NAMALWA (cell line): Measurements from ENCODE around the gene GRID2IP.

Experiments used
- DNase-seq: peaks from one replicate; pipeline ENCODE4 v3.0.0-alpha.2; 2015; ENCODE audit warnings: low spot score

GRID2IP gene

DNA sequence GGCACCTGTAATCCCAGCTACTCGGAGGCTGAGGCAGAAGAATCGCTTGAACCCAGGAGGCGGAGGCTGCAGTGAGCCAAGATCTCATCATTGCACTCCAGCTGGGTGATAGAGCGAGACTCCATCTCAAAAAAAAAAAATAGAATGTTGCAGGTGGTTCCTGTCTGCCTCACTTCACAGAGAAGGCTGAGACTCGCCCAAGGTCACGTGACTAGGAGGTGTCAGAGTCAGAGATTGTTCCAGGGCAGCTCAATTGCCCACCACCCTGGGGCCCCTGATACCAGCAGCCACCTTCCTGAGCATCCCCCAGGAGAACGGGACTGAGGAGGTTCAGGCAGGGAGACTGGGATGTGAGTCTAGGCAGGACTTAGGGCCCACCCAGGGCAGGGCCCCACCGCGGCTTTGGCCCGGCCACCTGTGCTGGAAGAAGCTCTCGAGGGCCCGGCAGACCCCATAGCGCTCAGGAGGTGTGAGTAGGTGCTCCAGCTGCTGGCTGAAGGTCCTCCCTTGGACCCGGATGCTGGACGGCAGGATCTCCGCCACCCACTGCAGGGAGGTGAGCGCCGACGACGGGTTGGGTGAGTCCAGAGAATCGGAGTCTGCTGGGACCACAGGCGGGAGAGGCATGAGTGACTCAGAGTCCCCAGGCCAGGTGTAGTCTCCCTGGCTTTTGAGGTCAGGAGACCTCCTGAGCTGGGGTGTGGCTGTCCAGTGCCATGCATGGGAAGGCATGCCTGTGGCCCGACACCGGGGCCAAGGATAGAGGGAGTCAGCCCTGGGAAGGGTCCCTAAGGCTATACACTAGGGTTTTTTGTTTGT, 30.9 kb downstream of the GRID2IP start:
- DNase-seq = peak; percentile 85

GRCh38 chr7:6516387-6516983, 34.8 kb downstream of the GRID2IP start:
- DNase-seq = peak; percentile 84

DNA sequence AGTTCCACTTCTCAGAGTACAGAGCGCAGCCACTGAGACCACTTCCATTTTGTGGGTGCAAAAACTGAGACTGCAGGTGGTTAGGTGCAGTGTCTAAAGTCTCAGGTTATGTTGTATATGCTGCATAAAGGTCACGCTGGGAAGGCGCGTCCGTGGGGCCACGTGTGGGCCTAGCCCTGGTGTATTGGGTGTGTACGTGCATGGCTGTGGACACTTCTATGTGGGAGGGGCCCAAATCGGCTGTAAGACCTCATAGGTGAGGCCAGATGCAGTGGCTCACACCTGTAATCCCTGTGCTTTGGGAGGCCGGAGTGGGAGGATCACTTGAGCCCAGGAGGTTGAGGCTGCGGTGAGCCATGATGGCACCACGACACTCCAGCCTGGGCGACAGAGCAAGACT, 37.7 kb downstream of the GRID2IP start:
- DNase-seq = no peak

- no peak for DNase-seq
Measured at GRCh38 chr7:6512892-6513291, 38.4 kb downstream of the GRID2IP start.

GRCh38 chr7:6510476-6511133, 40.7 kb downstream of the GRID2IP start:
- DNase-seq = no peak

DNA sequence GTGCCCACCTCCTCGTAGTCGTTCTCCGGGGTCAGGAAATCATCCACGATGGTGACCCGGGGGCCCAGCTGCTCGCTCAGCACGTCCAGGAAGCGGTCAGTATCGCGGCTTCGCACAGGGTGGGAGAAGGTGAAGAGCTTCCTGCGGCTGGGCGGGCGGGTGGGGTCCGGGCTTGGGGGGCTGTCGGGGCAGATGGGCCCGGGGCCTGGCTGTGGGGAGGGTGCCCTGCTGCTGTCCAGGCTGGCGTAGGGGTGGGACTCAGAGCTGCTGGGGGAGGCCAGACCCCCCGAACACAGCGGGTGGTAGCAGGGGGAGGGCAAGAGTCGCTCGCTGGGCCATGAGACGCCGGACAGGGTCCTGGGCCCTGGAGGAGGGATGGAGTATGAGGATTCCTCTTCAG, 42.3 kb downstream of the GRID2IP start:
- no peak for DNase-seq

GRCh38 chr7:6508539-6508938, 42.7 kb downstream of the GRID2IP start:
- no peak for DNase-seq

GRCh38 chr7:6507906-6508305, 43.4 kb downstream of the GRID2IP start:
- DNase-seq = no peak

DNA sequence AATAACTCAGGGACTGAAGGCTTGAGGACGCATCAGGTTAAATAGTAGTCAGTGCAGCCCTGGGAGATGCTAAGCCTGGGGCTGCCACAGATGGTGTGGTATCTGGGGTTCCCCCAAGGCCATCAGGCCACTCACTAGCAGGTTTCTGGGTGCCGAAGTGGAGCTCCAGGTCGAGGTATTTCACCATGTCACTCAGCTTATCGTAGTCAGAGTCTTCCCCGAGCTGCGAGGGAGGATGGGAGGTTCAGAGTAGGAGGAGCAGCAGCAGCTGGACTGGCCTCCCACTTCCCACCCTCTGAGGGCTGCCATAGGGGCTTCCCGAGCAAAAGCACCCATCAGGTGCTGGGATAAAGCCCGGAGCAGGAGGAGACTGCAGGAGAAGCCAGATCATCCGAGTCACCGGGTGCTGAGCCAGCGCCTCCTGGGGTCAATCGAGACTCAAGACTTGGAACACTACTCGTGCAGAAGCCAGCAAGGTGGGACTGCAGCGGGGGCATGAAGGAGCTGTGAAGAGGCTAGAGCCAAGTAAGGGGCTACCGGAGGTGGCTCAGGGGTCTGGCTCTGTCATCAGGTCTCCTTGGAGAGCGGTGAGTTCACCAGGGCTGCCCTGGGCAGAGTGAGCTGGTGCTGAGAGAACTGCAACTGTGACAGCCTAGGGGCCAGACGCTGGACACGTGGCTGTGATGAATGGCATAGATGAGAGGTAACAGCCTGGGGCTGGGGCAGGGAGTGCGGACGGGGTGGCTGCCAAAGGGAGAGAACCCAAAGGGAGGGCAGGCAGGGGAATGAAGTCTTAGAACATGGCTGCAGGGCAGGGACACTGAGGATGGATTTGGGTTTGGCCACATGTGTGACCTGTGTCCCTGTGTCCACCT, 45.3 kb downstream of the GRID2IP start:
- DNase-seq = no peak

DNA sequence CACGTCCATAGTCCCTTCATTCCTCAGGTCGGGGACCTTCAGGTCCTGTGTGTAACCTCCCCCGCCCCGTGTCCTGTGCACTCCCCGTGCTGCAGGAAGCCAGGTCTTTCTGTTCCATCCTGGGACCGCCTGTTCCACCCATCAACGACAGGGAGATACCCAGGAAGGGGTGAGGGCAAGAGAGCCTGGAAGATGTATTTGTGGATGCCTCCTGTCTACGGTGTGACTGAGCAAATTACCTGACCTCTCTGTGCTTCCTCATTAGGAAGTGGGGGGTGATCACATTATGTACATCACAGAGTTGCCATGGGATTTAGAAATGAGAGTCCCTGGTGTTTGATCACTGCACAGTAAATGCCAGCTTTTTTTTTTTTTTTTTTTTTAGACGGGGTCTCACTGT, 46.3 kb downstream of the GRID2IP start:
- DNase-seq = peak; percentile 30

- no peak for DNase-seq
Measured at GRCh38 chr7:6502886-6503285, 48.4 kb downstream of the GRID2IP start.

DNA sequence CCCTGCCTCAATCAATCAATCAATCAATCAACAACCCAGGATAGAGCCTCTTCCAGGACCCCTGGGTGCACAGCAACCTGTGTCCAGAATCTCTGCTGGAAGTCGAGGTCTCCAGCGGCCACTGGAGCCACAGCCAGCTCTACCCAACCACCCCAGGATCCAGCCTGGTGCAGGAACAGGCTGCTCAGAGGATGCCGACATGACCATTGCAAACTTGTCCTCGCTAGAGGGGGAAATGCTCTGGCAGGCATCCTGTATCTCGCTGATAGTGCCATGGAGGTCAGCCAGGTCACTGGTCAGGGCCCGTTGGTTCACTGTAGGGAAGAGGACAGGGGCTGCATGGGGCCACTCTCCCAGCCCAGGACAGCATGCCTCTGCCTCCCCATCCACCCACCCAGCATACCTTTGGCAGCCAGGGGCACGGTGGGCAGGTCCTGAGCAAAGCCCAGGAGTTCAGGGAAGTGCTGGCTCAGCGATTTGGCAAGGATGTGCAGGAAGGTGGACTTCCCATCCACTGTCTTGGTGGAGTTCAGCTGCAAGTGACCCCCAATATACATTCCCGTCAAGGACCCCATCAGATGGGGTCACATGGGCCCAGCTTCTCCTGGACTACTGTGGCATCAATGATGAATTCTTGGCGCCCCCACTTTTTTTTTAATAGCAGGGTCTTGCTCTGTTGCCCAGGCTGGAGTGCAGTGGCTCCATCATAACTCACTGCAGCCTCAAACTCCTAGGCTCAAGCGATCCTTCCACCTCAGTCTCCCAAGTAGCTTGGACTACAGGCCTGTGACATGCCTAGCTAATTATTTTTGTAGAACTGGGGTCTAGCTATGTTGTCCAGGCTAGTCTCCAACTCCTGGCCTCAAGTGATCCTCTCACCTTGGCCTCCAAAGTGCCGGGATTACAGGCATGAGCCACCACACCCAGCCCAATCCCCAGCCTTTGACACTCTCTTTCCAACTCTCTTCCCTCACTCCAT, 49.4 kb downstream of the GRID2IP start:
- DNase-seq = no peak

DNA sequence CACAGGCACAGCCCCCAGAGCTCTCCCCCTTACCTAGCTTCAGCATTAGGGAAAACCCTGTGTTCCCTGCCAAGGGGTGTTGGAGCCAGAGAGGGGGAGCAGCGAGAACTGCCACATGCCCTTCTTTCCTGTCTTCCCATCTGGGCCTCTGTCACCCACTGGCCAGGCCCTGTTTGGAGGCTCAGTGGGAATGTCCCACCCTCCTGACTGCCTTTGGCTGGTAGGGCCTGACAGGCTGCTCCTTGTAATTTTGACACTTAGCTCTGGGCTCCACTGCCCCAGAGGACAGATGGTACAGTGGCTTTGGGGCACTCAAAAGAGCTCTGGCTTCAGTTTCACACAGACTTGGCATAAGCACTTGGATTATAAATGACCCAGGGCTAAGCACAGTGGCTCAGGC, 50.6 kb downstream of the GRID2IP start:
- DNase-seq = no peak

DNA sequence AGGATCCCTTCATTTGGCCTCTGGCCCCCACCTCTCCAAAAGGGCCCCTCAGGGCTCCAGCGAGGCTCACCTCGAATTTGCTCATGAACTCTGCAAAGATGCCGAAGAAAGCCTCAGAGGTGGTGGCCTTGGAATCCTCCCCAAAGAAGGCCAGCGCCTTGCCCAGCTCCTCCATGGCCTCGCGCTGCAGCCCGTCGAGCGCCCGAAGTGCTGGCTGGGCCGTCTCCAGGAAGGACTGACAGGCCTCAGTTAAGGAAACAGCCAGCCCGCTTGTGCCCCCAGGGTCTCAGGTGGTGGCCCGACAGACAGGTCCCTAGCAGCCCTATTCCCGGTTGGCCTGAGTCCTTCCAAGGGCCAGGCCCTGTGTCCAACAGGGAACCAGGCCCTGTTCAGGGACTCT, 53.3 kb downstream of the GRID2IP start:
- DNase-seq = no peak

DNA sequence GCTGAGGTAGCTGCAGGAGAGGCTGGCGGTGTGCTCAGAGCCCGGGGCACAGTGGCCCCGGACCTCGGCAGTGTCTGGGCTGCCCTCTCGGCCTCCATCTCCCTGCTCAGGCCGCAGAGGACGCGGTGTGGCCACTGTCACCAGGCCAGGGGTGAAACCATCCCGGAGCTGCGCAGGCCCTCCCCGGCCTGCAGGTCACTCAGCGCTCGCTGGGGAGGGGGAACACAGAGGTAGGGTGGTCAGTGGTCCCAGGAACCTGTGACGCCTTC, 53.7 kb downstream of the GRID2IP start:
- no peak for DNase-seq

DNA sequence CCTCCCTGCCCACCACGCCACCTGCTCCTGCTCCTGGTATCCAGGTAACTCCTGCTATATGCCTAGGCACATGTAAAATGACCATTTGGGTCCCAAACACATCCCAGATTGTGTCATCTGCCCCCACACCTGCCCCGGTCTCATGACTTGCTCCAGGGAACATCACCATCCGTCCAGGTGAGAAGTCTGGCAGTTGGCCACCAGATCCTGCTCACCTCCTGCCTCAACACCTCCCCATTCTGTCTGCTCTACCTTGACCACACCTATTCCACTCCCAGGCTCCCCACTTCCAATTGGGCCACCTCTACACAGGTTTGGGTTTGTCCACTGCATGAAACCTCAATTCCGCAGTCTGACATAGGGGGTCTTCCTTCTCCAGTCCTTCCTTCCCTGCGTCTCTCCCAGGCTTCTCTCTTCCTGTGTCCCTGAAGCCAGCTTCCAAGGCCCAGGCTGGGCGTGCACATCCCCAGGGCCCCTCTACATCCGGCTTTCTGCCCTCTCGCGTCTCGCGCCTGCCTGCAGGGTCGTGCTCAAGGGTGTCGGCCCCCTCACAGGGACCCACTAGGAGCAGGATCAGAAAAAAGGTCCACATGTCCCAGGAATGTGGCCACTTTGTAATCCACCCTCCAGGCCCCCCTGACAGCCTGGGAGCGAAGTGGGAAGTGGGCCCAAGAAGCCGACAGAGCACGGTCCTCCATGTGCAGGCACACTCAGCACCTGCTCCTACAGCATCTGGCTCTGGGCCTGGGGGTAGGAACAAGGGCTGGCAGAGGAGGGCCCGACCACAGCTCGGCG, 54.2 kb downstream of the GRID2IP start:
- DNase-seq = no peak

DNA sequence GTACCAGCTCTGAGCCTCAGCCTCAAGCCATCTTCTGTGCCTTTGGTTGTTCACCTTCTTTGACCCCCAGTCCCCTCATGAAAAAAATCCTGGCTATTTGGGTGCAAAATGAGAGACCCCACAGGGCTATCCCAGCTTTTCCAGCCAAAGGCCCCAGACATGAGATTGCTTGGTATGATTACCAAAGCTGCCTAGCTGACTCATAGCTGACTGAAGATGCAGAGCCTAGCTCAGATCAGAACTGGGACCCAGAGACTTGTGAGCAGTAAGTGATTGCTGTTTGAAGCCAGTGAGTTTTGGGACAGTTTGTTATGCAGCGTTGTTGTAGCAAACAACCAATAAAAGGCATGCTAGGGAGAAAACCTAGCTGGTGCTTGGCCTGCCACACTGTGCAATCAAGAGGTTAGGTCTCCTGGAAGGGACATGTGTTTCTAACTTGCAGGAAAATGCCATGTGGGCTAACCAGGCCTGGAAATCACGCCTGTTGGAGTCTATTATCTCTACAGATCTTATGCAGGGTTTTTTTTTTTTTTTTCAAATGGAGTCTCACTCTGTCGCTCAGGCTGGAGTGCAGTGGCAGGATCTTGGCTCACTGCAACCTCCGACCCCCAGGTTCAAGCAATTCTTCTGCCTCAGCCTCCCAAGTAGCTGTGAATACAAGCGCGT, 55.5 kb downstream of the GRID2IP start:
- no peak for DNase-seq

DNA sequence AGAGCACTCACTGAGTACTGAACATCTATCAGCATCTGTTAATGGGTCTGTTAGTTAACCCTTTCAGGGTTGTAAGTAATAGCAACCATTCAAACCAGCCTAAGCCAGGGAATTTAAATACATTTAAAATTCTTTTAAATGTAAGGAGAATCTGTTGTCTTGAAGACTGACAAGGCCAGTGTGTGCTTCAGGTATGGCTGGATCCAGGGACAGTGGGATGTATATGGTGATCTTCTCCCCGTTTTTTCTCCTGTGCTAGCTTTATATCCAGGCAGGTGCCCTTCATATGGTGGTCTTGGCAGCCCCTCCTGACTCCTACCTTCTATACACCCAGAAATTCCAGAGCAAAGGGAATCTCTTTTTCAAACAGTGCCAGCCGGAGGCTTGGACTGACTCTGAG, 56.9 kb downstream of the GRID2IP start:
- DNase-seq = no peak

GRCh38 chr7:6491194-6491593, 60.1 kb downstream of the GRID2IP start:
- DNase-seq = no peak

DNA sequence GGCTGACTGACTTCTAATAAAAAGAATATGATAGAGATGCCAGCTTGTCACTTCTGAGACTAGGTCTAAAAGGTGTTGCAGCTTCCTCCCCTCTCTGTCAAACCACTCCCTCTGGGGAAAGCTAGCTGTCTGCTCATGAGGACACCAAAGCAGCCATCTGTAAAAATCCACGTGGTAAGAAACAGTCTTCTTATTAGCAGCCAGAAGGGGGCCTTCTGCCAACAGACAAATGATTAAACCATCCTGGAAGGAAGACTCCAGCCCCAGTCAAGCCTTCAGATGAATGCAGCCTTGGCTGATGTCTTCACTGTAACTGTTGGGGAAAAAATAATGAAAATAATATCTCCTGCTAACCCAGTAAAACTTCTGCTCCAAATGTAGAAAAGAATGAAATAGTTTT, 61.6 kb downstream of the GRID2IP start:
- peak; percentile 81 for DNase-seq
